ENCODE measurements around the gene LACTB. TPM values are rescaled to one million over a fixed set of nuclear protein-coding genes. Genes with fewer than 3 reads are reported as not detected.

The LACTB gene
- total and polyA plus RNA-seq, 10 donors = 11.7 to 39.6 (median 25.8) TPM

DNA sequence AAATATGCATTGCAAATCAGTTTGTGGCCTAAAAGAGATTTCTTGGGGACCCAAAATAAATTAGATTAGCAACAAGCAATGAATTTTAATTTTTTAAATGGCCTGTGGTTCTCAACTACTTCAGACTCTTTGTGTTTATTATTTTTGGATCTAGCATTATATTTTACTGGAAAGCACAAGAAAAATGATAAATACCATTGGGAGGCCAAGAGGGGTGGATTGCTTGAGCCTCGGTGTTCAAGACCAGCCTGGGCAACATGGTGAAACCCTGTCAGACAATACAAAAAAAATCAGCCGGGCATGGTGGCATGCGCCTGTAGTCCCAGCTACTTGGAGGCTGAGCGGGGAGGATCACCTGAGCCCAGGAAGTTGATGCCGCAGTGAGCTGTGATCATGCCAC is 13.6 kb downstream of the LACTB start:
- intact Hi-C loops (cut with DNase I; ENCODE audit: low total_unique reads) = no loop called here
- H3K27me3 ChIP-seq (replicated peaks in 1 of 7) = no peaks in the 10 kb centered on the region
- TF ChIP-seq, protein P1, sequence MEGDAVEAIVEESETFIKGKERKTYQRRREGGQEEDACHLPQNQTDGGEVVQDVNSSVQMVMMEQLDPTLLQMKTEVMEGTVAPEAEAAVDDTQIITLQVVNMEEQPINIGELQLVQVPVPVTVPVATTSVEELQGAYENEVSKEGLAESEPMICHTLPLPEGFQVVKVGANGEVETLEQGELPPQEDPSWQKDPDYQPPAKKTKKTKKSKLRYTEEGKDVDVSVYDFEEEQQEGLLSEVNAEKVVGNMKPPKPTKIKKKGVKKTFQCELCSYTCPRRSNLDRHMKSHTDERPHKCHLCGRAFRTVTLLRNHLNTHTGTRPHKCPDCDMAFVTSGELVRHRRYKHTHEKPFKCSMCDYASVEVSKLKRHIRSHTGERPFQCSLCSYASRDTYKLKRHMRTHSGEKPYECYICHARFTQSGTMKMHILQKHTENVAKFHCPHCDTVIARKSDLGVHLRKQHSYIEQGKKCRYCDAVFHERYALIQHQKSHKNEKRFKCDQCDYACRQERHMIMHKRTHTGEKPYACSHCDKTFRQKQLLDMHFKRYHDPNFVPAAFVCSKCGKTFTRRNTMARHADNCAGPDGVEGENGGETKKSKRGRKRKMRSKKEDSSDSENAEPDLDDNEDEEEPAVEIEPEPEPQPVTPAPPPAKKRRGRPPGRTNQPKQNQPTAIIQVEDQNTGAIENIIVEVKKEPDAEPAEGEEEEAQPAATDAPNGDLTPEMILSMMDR (IDR thresholded peaks at IDR 0.05 in 8 of 11, conservative IDR thresholded peaks at IDR 0.05 in 3 of 11) = no peak
- TF ChIP-seq POLR2A (IDR thresholded peaks at IDR 0.05) (no peak), POLR2AphosphoS5 (IDR thresholded peaks at IDR 0.05) (no peak)
- WGBS, 5 donors = 93 to 96% (median 94%) methylated on average over 5 of the region's 5 CpGs
- H3K36me3 ChIP-seq = peaks cover 0 to 31% (median 7%) of the 10 kb centered on the region in 6 donors
- H3K4me1 ChIP-seq = peaks cover 0 to 33% (median 6%) of the 10 kb centered on the region in 6 donors
- peak overlapping the region; percentile 13 to 76 (median 46) for H3K27ac ChIP-seq
- no peak overlapping the region for H3K4me3 ChIP-seq
- DNase-seq = no peak
- no peaks in the 10 kb centered on the region for H3K9me3 ChIP-seq

DNA sequence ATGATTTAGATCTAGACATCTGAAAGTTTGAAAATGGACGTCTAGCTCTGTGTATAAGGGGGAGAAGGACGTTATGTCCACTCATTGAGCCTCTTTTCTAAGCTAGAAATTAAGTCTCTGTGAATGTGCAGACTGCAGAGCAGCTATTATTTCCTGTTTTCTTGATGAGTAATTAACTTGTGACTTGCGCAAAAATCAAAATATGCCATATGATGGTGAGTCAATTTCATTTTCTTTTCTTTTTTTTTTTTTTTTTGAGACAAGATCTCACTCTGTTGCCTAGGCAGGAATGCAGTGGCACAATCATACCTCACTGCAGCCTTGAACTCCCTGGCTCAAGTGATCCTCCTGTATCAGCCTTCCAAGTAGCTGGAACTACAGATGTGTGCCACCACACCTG is 14.1 kb downstream of the LACTB start:
- Histone ChIP-seq H3K27ac (peak overlapping the region; percentile 13 to 76 (median 46)), H3K27me3 (replicated peaks in 1 of 7) (no peaks in the 10 kb centered on the region), H3K4me1 (peaks cover 0 to 33% (median 6%) of the 10 kb centered on the region in 6 donors), H3K36me3 (peaks cover 0 to 26% (median 5%) of the 10 kb centered on the region in 6 donors), H3K9me3 (no peaks in the 10 kb centered on the region), H3K4me3 (no peak overlapping the region)
- DNase-seq = no peak
- intact Hi-C loops (cut with DNase I; ENCODE audit: low total_unique reads) = no loop called here
- WGBS, 5 donors = 53 to 68% (median 55%) methylated on average over 3 of the region's 3 CpGs
- TF ChIP-seq POLR2A (IDR thresholded peaks at IDR 0.05) (no peak), POLR2AphosphoS5 (IDR thresholded peaks at IDR 0.05) (no peak)
- TF ChIP-seq, protein P1 (IDR thresholded peaks at IDR 0.05 in 8 of 11, conservative IDR thresholded peaks at IDR 0.05 in 3 of 11) = no peak

DNA sequence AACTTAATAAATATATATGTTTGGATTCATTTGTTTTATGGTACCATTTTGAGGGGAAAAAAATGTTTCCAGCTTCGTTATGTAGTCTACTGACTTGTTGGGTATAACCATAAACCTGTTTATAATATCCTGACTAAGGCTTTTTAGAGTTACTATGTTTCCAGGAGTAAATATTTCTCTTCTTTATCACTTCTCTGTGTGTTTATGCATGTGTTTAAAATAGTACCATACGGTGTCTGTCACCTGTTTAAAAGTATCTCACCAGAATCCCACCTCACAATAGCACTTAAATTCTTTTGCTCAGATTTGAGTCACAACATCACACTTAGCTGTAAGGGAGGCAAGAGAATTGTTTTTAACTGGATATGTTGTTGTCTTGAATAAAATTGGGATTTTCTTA is 15.1 kb downstream of the LACTB start:
- no peaks in the 10 kb centered on the region for H3K27me3 ChIP-seq (replicated peaks in 1 of 7)
- H3K4me3 ChIP-seq = no peak overlapping the region
- DNase-seq = no peak
- peaks cover 0 to 33% (median 6%) of the 10 kb centered on the region in 6 donors for H3K4me1 ChIP-seq
- H3K36me3 ChIP-seq = peaks cover 0 to 25% (median under 1%) of the 10 kb centered on the region in 6 donors
- WGBS, 5 donors = 72 to 99% (median 93%) methylated on average over 2 of the region's 2 CpGs
- no peak overlapping the region for H3K27ac ChIP-seq
- intact Hi-C loops (cut with DNase I; ENCODE audit: low total_unique reads) = no loop called here
- TF ChIP-seq, protein P1 (IDR thresholded peaks at IDR 0.05 in 8 of 11, conservative IDR thresholded peaks at IDR 0.05 in 3 of 11) = no peak
- no peak for TF ChIP-seq POLR2AphosphoS5 (IDR thresholded peaks at IDR 0.05)
- no peak for TF ChIP-seq POLR2A (IDR thresholded peaks at IDR 0.05)
- no peaks in the 10 kb centered on the region for H3K9me3 ChIP-seq

DNA sequence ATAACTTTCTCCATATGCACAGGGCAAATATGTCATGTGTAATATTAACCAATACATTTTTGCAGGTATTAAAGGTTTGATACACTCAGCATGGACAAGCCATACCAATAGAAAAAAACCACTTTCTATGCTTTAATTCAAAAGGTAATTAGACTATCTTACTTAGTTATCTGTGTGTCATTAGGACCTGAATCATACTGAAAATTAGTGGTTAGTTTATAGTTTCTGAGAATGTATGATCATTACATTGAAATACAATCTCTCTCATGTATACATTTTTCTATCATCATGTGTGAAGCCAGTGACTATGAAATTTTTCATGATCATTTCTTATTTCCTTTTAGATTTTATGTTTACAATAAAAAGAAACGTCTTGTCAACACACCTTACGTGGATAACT is 19.3 kb downstream of the LACTB start:
- Histone ChIP-seq H3K4me1 (peaks cover 0 to 7% (median 0%) of the 10 kb centered on the region in 6 donors), H3K27me3 (replicated peaks in 1 of 7) (no peaks in the 10 kb centered on the region), H3K9me3 (no peaks in the 10 kb centered on the region), H3K4me3 (no peak overlapping the region), H3K36me3 (peaks cover 0 to 38% (median 5%) of the 10 kb centered on the region in 6 donors), H3K27ac (no peak overlapping the region)
- TF ChIP-seq POLR2A (IDR thresholded peaks at IDR 0.05) (no peak), POLR2AphosphoS5 (IDR thresholded peaks at IDR 0.05) (no peak)
- TF ChIP-seq, protein P1 (IDR thresholded peaks at IDR 0.05 in 8 of 11, conservative IDR thresholded peaks at IDR 0.05 in 3 of 11) = no peak
- DNase-seq = no peak
- intact Hi-C loops (cut with DNase I; ENCODE audit: low total_unique reads) = no loop called here
- 90 to 96% (median 91%) methylated on average over 2 of the region's 2 CpGs for WGBS, 5 donors

Measured in spleen (tissue), 11 donors.